H1 (cell line): Measurements from ENCODE around the gene ZNF346. TPM values are rescaled to one million over a fixed set of nuclear protein-coding genes. Genes with fewer than 3 reads are reported as not detected.
A peak's percentile ranks its signal among the peaks of the same experiment; 100 is the strongest.

Experiments used
- CTCF ChIA-PET: fragments of 300-600 bp; sonication (Branson Sonifier 250); formaldehyde crosslinking; loops from one replicate; lab custom pipeline; 2021; ENCODE audit not compliant: partially characterized antibody; lab: Charles Lee
- POLR2A ChIA-PET: fragments of 300-600 bp; sonication (Branson Sonifier 250); formaldehyde crosslinking; loops from one replicate; lab custom pipeline; 2021; ENCODE audit warnings: inconsistent platforms; ENCODE audit not compliant: partially characterized antibody; lab: Charles Lee
- DNase-seq, 2 experiments: peaks; one replicate each; pipeline versions ENCODE4 v3.0.0 to v3.0.0-alpha.2; 2010 to 2022; ENCODE audit warnings: low spot score in 2 of 2, low read depth in 1 of 2, mixed read lengths in 1 of 2
- FAIRE-seq: peaks from 2 replicates; lab custom pipeline; 2011; peaks lifted over from hg19 to GRCh38; lab: Jason Lieb, UNC
- H2AFZ ChIP-seq: 2 replicates; pipeline ENCODE4 v1.8.1; 2012; ENCODE audit warnings: low read length, inconsistent platforms
- H2AK5ac ChIP-seq: 2 replicates; pipeline ENCODE4 v1.6.1; 2013; ENCODE audit warnings: low read depth, low read length
- H2BK120ac ChIP-seq: replicated peaks from 2 replicates; pipeline ENCODE3; 2013; ENCODE audit warnings: low read depth, low read length, inconsistent platforms
- H2BK12ac ChIP-seq: 2 replicates; pipeline ENCODE4 v1.6.1; 2013; ENCODE audit warnings: low read depth, low read length
- H2BK15ac ChIP-seq: 2 replicates; pipeline ENCODE4 v1.6.1; 2013; ENCODE audit warnings: low read length
- H2BK20ac ChIP-seq: 2 replicates; pipeline ENCODE4 v1.6.1; 2013; ENCODE audit warnings: low read length
- H2BK5ac ChIP-seq: 2 replicates; pipeline ENCODE4 v1.6.1; 2013; ENCODE audit warnings: low read depth, low read length
- H3K14ac ChIP-seq: 2 replicates; pipeline ENCODE4 v1.6.1; 2013; ENCODE audit warnings: inconsistent platforms; ENCODE audit not compliant: insufficient read length
- H3K18ac ChIP-seq: 2 replicates; pipeline ENCODE4 v1.6.1; 2013; ENCODE audit warnings: low read length; ENCODE audit errors: extremely low read depth
- H3K23ac ChIP-seq: 2 replicates; pipeline ENCODE4 v1.6.1; 2013; ENCODE audit warnings: inconsistent platforms; ENCODE audit not compliant: insufficient read length
- H3K23me2 ChIP-seq: 2 replicates; pipeline ENCODE4 v1.6.1; 2013; ENCODE audit warnings: low read depth, low read length
- H3K27ac ChIP-seq: 2 replicates; pipeline ENCODE4 v1.6.1; 2011; ENCODE audit warnings: low read depth, low read length, inconsistent platforms
- H3K27me3 ChIP-seq, 4 experiments: replicated peaks in 1 of 4; 1 replicate in 1 of 4; 2 replicates in 3 of 4; pipeline versions ENCODE4 v1.6.1 to v1.8.1; 2011 to 2013; ENCODE audit warnings: low read length in 3 of 4, mild to moderate bottlenecking in 3 of 4, inconsistent platforms in 2 of 4, mixed read lengths in 2 of 4, moderate library complexity in 1 of 4; ENCODE audit not compliant: control insufficient read depth in 3 of 4, insufficient read depth in 3 of 4; ENCODE audit errors: extremely low read depth in 1 of 4
- H3K36me3 ChIP-seq, 4 experiments: 2 replicates each; pipeline versions ENCODE4 v1.6.1 to v1.8.1; 2011 to 2013; ENCODE audit warnings: mild to moderate bottlenecking in 4 of 4, low read length in 3 of 4, moderate library complexity in 2 of 4, control low read depth in 1 of 4, inconsistent platforms in 1 of 4; ENCODE audit not compliant: insufficient read depth in 4 of 4, control insufficient read depth in 2 of 4
- H3K4ac ChIP-seq: replicated peaks from 2 replicates; pipeline ENCODE3; 2013; ENCODE audit warnings: low read length, low read depth, mixed read lengths, inconsistent platforms; ENCODE audit not compliant: insufficient read length
- H3K4me1 ChIP-seq, 4 experiments: replicated peaks in 1 of 4; 1 replicate in 1 of 4; 2 replicates in 3 of 4; pipeline versions ENCODE4 v1.6.1 to v1.8.1; 2011 to 2013; ENCODE audit warnings: low read length in 3 of 4, inconsistent platforms in 2 of 4, mixed read lengths in 1 of 4; ENCODE audit not compliant: insufficient read depth in 4 of 4, control insufficient read depth in 3 of 4
- H3K4me2 ChIP-seq, 2 experiments: 2 replicates each; pipeline versions ENCODE4 v1.6.1 to v1.8.1; 2011 to 2013; ENCODE audit warnings: low read depth in 2 of 2, low read length in 2 of 2, control low read depth in 1 of 2, inconsistent platforms in 1 of 2, mild to moderate bottlenecking in 1 of 2; ENCODE audit not compliant: insufficient read depth in 1 of 2
- H3K4me3 ChIP-seq, 4 experiments: fragments of 200-600, 300-600 bp in 1 of 4; sonication (generic), shearing (Covaris generic), sonication (Bioruptor Twin) in 1 of 4; 2 replicates each; pipeline versions ENCODE4 v1.5.1 to v1.8.1; 2011 to 2016; ENCODE audit warnings: low read length in 4 of 4, low read depth in 3 of 4, control low read depth in 2 of 4, inconsistent platforms in 2 of 4, mild to moderate bottlenecking in 2 of 4, mixed read lengths in 1 of 4, moderate library complexity in 1 of 4; ENCODE audit not compliant: insufficient read depth in 2 of 4; ENCODE audit errors: extremely low read depth in 1 of 4
- H3K56ac ChIP-seq: replicated peaks from 2 replicates; pipeline ENCODE3; 2013; ENCODE audit warnings: low read depth, mild to moderate bottlenecking, mixed read lengths, low read length, inconsistent platforms; ENCODE audit not compliant: insufficient read length
- H3K79me1 ChIP-seq: 2 replicates; pipeline ENCODE4 v1.6.1; 2013; ENCODE audit warnings: low read depth, low read length, control low read depth
- H3K79me2 ChIP-seq, 2 experiments: 2 replicates each; pipeline versions ENCODE4 v1.6.1 to v1.8.1; 2012 to 2013; ENCODE audit warnings: low read length in 2 of 2, mild to moderate bottlenecking in 2 of 2, inconsistent platforms in 1 of 2; ENCODE audit not compliant: insufficient read depth in 2 of 2, control insufficient read depth in 1 of 2
- H3K9ac ChIP-seq, 4 experiments: replicated peaks in 1 of 4; 1 replicate in 1 of 4; 2 replicates in 3 of 4; pipeline versions ENCODE4 v1.6.1 to v1.8.1; 2011 to 2013; ENCODE audit warnings: low read depth in 3 of 4, low read length in 3 of 4, control low read depth in 2 of 4, mild to moderate bottlenecking in 2 of 4, moderate library complexity in 2 of 4, inconsistent platforms in 1 of 4; ENCODE audit errors: extremely low read depth in 1 of 4
- H3K9me3 ChIP-seq, 2 experiments: 2 replicates each; pipeline versions ENCODE4 v1.6.1 to v1.8.1; 2012 to 2013; ENCODE audit warnings: mild to moderate bottlenecking in 2 of 2, moderate library complexity in 2 of 2, control low read depth in 1 of 2, inconsistent platforms in 1 of 2, low read depth in 1 of 2, low read length in 1 of 2, mixed read lengths in 1 of 2; ENCODE audit not compliant: insufficient read depth in 2 of 2
- H4K20me1 ChIP-seq, 2 experiments: replicated peaks in 1 of 2; 2 replicates each; pipeline versions ENCODE3 to v1.8.1; 2011 to 2013; ENCODE audit warnings: inconsistent platforms in 2 of 2, low read length in 2 of 2, mild to moderate bottlenecking in 1 of 2; ENCODE audit not compliant: insufficient read depth in 2 of 2, control insufficient read depth in 1 of 2
- H4K5ac ChIP-seq: 2 replicates; pipeline ENCODE4 v1.6.1; 2013; ENCODE audit warnings: low read length, low read depth, mixed read lengths, inconsistent platforms; ENCODE audit not compliant: insufficient read length
- H4K8ac ChIP-seq: 2 replicates; pipeline ENCODE4 v1.8.0; 2013; ENCODE audit warnings: mild to moderate bottlenecking, moderate library complexity, low read length, inconsistent platforms; ENCODE audit not compliant: insufficient read depth; ENCODE audit errors: extremely low read depth
- H4K91ac ChIP-seq: replicated peaks from 2 replicates; pipeline ENCODE3; 2013; ENCODE audit warnings: low read length, mixed read lengths, inconsistent platforms; ENCODE audit not compliant: insufficient read length
- BRCA1 ChIP-seq: IDR thresholded peaks from 2 replicates; pipeline ENCODE4 v1.6.1; 2012; ENCODE audit warnings: low read depth, low read length, improper control_type of control experiment
- CHD2 ChIP-seq: IDR thresholded peaks from 2 replicates; pipeline ENCODE4 v1.6.1; 2012; ENCODE audit warnings: low read length, improper control_type of control experiment
- E2F6 ChIP-seq: IDR thresholded peaks from 2 replicates; pipeline ENCODE4 v1.6.1; 2012; ENCODE audit warnings: inconsistent platforms
- GABPA ChIP-seq: IDR thresholded peaks from 2 replicates; pipeline ENCODE4 v1.6.1; 2011; ENCODE audit warnings: mild to moderate bottlenecking, low read length, moderate library complexity, borderline replicate concordance; ENCODE audit not compliant: insufficient read depth
- JUN ChIP-seq: IDR thresholded peaks from 2 replicates; pipeline ENCODE4 v1.6.1; 2011; ENCODE audit warnings: low read depth, mild to moderate bottlenecking, improper control_type of control experiment, low read length
- KDM4A ChIP-seq: IDR thresholded peaks from one replicate; pipeline ENCODE4 v1.7.1; 2012; ENCODE audit warnings: low read depth, mild to moderate bottlenecking, moderate library complexity, low read length, inconsistent platforms; ENCODE audit not compliant: severe bottlenecking
- KDM5A ChIP-seq: fragments of 200-600 bp; IDR thresholded peaks from 2 replicates; pipeline ENCODE4 v1.7.1; 2012; ENCODE audit warnings: mild to moderate bottlenecking, low read length, inconsistent platforms, mixed read lengths
- RBBP5 ChIP-seq: IDR thresholded peaks from 2 replicates; pipeline ENCODE4 v1.7.1; 2012; ENCODE audit warnings: low read depth, mild to moderate bottlenecking, inconsistent platforms, low read length, moderate library complexity, borderline replicate concordance
- SAP30 ChIP-seq: fragments of 300-600 bp; sonication (generic); IDR thresholded peaks from 2 replicates; pipeline ENCODE4 v1.7.1; 2012; ENCODE audit warnings: low read length, moderate library complexity, mild to moderate bottlenecking, inconsistent platforms; ENCODE audit not compliant: insufficient read depth, insufficient replicate concordance
- SRF ChIP-seq: IDR thresholded peaks from 2 replicates; pipeline ENCODE4 v1.6.1; 2011; ENCODE audit warnings: mild to moderate bottlenecking, low read depth, low read length, moderate library complexity
- TAF7 ChIP-seq: optimal IDR thresholded peaks from 2 replicates; pipeline ENCODE3; 2011; ENCODE audit warnings: low read depth, mild to moderate bottlenecking, inconsistent platforms, low read length, moderate library complexity, borderline replicate concordance
- TCF12 ChIP-seq: IDR thresholded peaks from 2 replicates; pipeline ENCODE4 v1.6.1; 2011; ENCODE audit warnings: low read depth, mild to moderate bottlenecking, low read length
- WGBS, 2 experiments: shearing (Covaris generic) in 1 of 2; methylation state at CpG; one replicate each; pipeline versions ENCODE4 v1.1.6 to v1.1.7; 2013 to 2015; ENCODE audit warnings: low lambda C conversion rate in 2 of 2, mixed read lengths in 2 of 2, inconsistent platforms in 1 of 2, low coverage in 1 of 2, missing lambda C conversion rate in 1 of 2; ENCODE audit not compliant: insufficient replicate concordance in 2 of 2, insufficient coverage in 1 of 2, insufficient read length in 1 of 2; ENCODE audit errors: extremely low coverage in 1 of 2, missing lambda C conversion rate in 1 of 2; 5-methylcytosine and 5-hydroxymethylcytosine counted together
- polyA plus RNA-seq, 7 experiments: library from polyadenylated mRNA; depleted of rRNA in 3 of 7; stranded (reverse) in 5 of 7; unstranded in 2 of 7; fragments of >200 nt in 5 of 7; fragments of 200-250 nt in 2 of 7; gene quantifications; 1 replicate in 5 of 7; 2 replicates in 1 of 7; 4 replicates in 1 of 7; pipeline versions ENCODE4 v1.2.1 to v1.2.3, GENCODE V29; 2011 to 2013; ENCODE audit warnings: missing spikeins in 2 of 7, mixed read lengths in 2 of 7
- total RNA-seq: library from RNA; stranded (reverse); fragmentation: NEBNext Ultra II Directional; extraction: Animal tissue kit (Norgen Biotek cat#: 25700); gene quantifications from 2 replicates; pipeline ENCODE4 v1.2.1, GENCODE V29; 2021

Gene ZNF346
- total and polyA plus RNA-seq, 2 of the 8 experiments (the other 6 are each of a cell fraction or from before 2014, with no cell fraction given) = 19.9 to 20.8 TPM

- Histone ChIP-seq H3K27ac (no peak overlapping the region), H3K18ac (no peak overlapping the region), H3K4me3 (no peak overlapping the region), H3K4me2 (no peak overlapping the region), H4K20me1 (peaks cover 0 to 1% of the 10 kb centered on the region in 2 experiments), H2AFZ (no peak overlapping the region), H2BK120ac (peak overlapping the region; percentile 67), H3K23ac (no peak overlapping the region), H4K91ac (no peak overlapping the region), H3K4me1 (peaks cover 0 to 14% (median 8%) of the 10 kb centered on the region in 4 experiments; a peak in 5 of 7 replicates), H3K9ac (no peak overlapping the region), H3K14ac (no peak overlapping the region), H2AK5ac (no peak overlapping the region), H3K9me3 (no peaks in the 10 kb centered on the region), H3K27me3 (no peaks in the 10 kb centered on the region; a peak in 1 of 7 replicates), H4K5ac (no peak overlapping the region), H3K79me2 (peaks cover 0 to 5% of the 10 kb centered on the region in 2 experiments; a peak in 1 of 4 replicates), H2BK5ac (no peak overlapping the region), H3K23me2 (peaks cover 9% of the 10 kb centered on the region), H3K79me1 (peaks cover 8% of the 10 kb centered on the region), H3K36me3 (no peaks in the 10 kb centered on the region), H2BK15ac (no peak overlapping the region), H2BK20ac (no peak overlapping the region), H4K8ac (no peak overlapping the region), H2BK12ac (peak overlapping the region; percentile 23; the same call in 1 of the 2 replicates), H3K4ac (no peak overlapping the region), H3K56ac (no peak overlapping the region)
- WGBS, 2 experiments = 93% methylated on average over 4 of the region's 4 CpGs; no CpG with 5 or more reads in 1 of the 2 experiments
- ChIA-PET POLR2A (interaction anchor here (0.7 to 1.1 kb wide), 2 partner anchors 11 to 14 kb away, joined by 3 to 4 read pairs; no protein-coding TSS in a partner anchor), CTCF (interaction anchor here (0.8 to 11.9 kb wide), 6 partner anchors 9 to 235 kb away, joined by 3 to 164 read pairs (median 4); no protein-coding TSS in a partner anchor)
- FAIRE-seq = no peak
- no peak for DNase-seq
- TF ChIP-seq SRF (no peak), E2F6 (no peak), GABPA (no peak), KDM5A (no peak), KDM4A (no peak), TAF7 (no peak), CHD2 (no peak), JUN (no peak), SAP30 (no peak), BRCA1 (no peak), TCF12 (no peak), RBBP5 (no peak)
These were observed 61.7 kb downstream of the ZNF346 start for GRCh38 chr5:177084175-177084574.
